ENCODE measurements around the gene ZFHX3.

The ZFHX3 gene

GRCh38 chr16:73056448-73056847, 8.5 kb upstream of the ZFHX3 start:
- H3K27ac ChIP-seq: peak overlapping the region; percentile 100; the same call in 1 of the 2 replicates

GRCh38 chr16:73054813-73055482, 7.0 kb upstream of the ZFHX3 start:
- H3K27ac ChIP-seq: peak overlapping the region; percentile 100
- TF ChIP-seq CTCF (conservative IDR thresholded peaks at IDR 0.05) (no peak), ZFX (IDR thresholded peaks at IDR 0.05) (no peak)

More at GRCh38 chr16:73056448-73056847, 8.5 kb upstream of the ZFHX3 start:
- TF ChIP-seq ZFX (IDR thresholded peaks at IDR 0.05): no peak
- no peak for TF ChIP-seq CTCF (conservative IDR thresholded peaks at IDR 0.05)

- H3K27ac ChIP-seq: peak overlapping the region; percentile 93
- no peak for TF ChIP-seq CTCF (conservative IDR thresholded peaks at IDR 0.05)
- no peak for TF ChIP-seq ZFX (IDR thresholded peaks at IDR 0.05)
Measured at GRCh38 chr16:73054498-73054812, 6.5 kb upstream of the ZFHX3 start.

GRCh38 chr16:73054125-73054484, 6.2 kb upstream of the ZFHX3 start:
- peak overlapping the region; percentile 93 for H3K27ac ChIP-seq
- TF ChIP-seq CTCF (conservative IDR thresholded peaks at IDR 0.05) (0 out of 2 replicates have a peak, but pooled peaks have one; percentile 4), ZFX (IDR thresholded peaks at IDR 0.05) (no peak)

GRCh38 chr16:73053364-73054124, 5.6 kb upstream of the ZFHX3 start:
- H3K27ac ChIP-seq: peak overlapping the region; percentile 93
- TF ChIP-seq CTCF (conservative IDR thresholded peaks at IDR 0.05) (no peak), ZFX (IDR thresholded peaks at IDR 0.05) (no peak)

GRCh38 chr16:73053038-73053363, 5.1 kb upstream of the ZFHX3 start:
- peak overlapping the region; percentile 93 for H3K27ac ChIP-seq
- TF ChIP-seq CTCF (conservative IDR thresholded peaks at IDR 0.05) (no peak), ZFX (IDR thresholded peaks at IDR 0.05) (no peak)

GRCh38 chr16:73052576-73052975, 4.6 kb upstream of the ZFHX3 start:
- peak overlapping the region; percentile 93 for H3K27ac ChIP-seq
- TF ChIP-seq ZFX (IDR thresholded peaks at IDR 0.05) (no peak), CTCF (conservative IDR thresholded peaks at IDR 0.05) (no peak)

Measured in C4-2B (cell line).